ENCODE measurements around the gene RNASE12.

DNA sequence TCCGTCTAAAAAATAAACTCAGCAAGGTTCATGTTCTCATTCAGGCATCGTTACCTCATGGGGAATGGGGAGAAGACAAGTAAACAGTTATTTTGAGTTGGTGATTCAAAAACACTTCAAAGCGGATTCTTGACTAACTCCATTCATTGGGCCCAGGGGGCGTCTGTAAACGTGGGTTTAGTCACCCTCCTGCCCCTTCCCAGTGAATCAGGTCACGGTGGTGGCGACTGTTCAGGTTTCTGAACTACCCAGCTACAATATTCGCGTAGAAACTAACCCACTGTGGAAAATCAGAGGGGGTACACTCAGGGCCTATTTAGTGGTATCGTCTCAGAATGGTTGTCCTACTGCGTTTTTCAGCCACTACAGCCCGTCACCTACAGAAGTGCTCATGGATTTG, 35.1 kb upstream of the RNASE12 start:
- TF ChIP-seq GATA2 (IDR thresholded peaks at IDR 0.05; ENCODE audit: low read depth, low read length) (no peak), GATA3 (IDR thresholded peaks at IDR 0.05; ENCODE audit: low read depth, low read length) (no peak)
